OCI-LY1 (cell line): Measurements from ENCODE around the gene GADD45B.
A peak's percentile ranks its signal among the peaks of the same experiment; 100 is the strongest.

Experiments used
- H2AFZ ChIP-seq: fragments of 200-600 bp; sonication (generic), shearing (Covaris generic); 2 replicates; pipeline ENCODE4 v1.6.0; 2014; ENCODE audit warnings: antibody characterized with exemption, mild to moderate bottlenecking, low read length
- H3F3A ChIP-seq: fragments of 200-600 bp; sonication (generic), shearing (Covaris generic); 2 replicates; pipeline ENCODE4 v1.6.0; 2014; ENCODE audit warnings: mild to moderate bottlenecking, antibody characterized with exemption, low read length, moderate library complexity; ENCODE audit not compliant: insufficient read depth
- H3K27ac ChIP-seq: fragments of 200-600 bp; sonication (generic); 2 replicates; pipeline ENCODE4 v1.5.1; 2014; ENCODE audit warnings: low read length, mixed run types, mild to moderate bottlenecking, low read depth; ENCODE audit not compliant: poor library complexity, severe bottlenecking
- H3K27me3 ChIP-seq: fragments of 200-600 bp; sonication (generic); 2 replicates; pipeline ENCODE4 v1.6.0; 2014; ENCODE audit warnings: antibody characterized with exemption, mild to moderate bottlenecking, low read length, moderate library complexity; ENCODE audit not compliant: insufficient read depth
- H3K36me3 ChIP-seq: fragments of 200-600 bp; sonication (generic); 2 replicates; pipeline ENCODE4 v1.6.1; 2014; ENCODE audit warnings: mild to moderate bottlenecking, antibody characterized with exemption, low read length, moderate library complexity, mixed read lengths; ENCODE audit not compliant: insufficient read depth
- H3K4me1 ChIP-seq: fragments of 200-600 bp; sonication (generic); 2 replicates; pipeline ENCODE4 v1.5.1; 2014; ENCODE audit warnings: mild to moderate bottlenecking, low read length, moderate library complexity; ENCODE audit not compliant: insufficient read depth, severe bottlenecking
- H3K4me2 ChIP-seq: fragments of 200-600 bp; sonication (generic), shearing (Covaris generic); 2 replicates; pipeline ENCODE4 v1.6.1; 2014; ENCODE audit warnings: low read length
- H3K4me3 ChIP-seq: fragments of 200-600 bp; sonication (generic); 2 replicates; pipeline ENCODE4 v1.5.1; 2014; ENCODE audit warnings: low read length, low read depth, mild to moderate bottlenecking, mixed read lengths; ENCODE audit not compliant: poor library complexity, severe bottlenecking
- H3K79me2 ChIP-seq: fragments of 200-600 bp; shearing (Covaris generic); 2 replicates; pipeline ENCODE4 v1.6.1; 2016; ENCODE audit warnings: mixed run types, low read length, mixed read lengths; ENCODE audit not compliant: insufficient read depth
- H3K9ac ChIP-seq: fragments of 200-600 bp; sonication (generic), shearing (Covaris generic); 2 replicates; pipeline ENCODE4 v1.6.1; 2014; ENCODE audit warnings: mild to moderate bottlenecking, low read length, mixed read lengths
- H3K9me2 ChIP-seq: fragments of 200-600 bp; sonication (generic), shearing (Covaris generic); 2 replicates; pipeline ENCODE4 v1.6.1; 2014; ENCODE audit warnings: low read depth, mild to moderate bottlenecking, low read length, mixed read lengths
- H3K9me3 ChIP-seq: fragments of 200-600 bp; shearing (Covaris generic); 2 replicates; pipeline ENCODE4 v1.6.1; 2014; ENCODE audit warnings: low read length, mixed read lengths
- H4K20me1 ChIP-seq: fragments of 200-600 bp; sonication (generic), shearing (Covaris generic); 2 replicates; pipeline ENCODE4 v1.6.0; 2016; ENCODE audit warnings: mild to moderate bottlenecking, low read length; ENCODE audit not compliant: insufficient read depth
- CTCF ChIP-seq: fragments of 200-600 bp; sonication (generic), shearing (Covaris generic); IDR thresholded peaks from 2 replicates; pipeline ENCODE4 v1.5.1; 2017; ENCODE audit warnings: mild to moderate bottlenecking, antibody characterized with exemption, low read length, moderate library complexity, mixed read lengths
- EZH2 ChIP-seq: fragments of 200-600 bp; sonication (generic), shearing (Covaris generic); IDR thresholded peaks from 2 replicates; pipeline ENCODE4 v1.8.0; 2017; ENCODE audit warnings: borderline replicate concordance, mixed run types, mild to moderate bottlenecking, antibody characterized with exemption, low read length, moderate library complexity, mixed read lengths

Gene GADD45B

DNA sequence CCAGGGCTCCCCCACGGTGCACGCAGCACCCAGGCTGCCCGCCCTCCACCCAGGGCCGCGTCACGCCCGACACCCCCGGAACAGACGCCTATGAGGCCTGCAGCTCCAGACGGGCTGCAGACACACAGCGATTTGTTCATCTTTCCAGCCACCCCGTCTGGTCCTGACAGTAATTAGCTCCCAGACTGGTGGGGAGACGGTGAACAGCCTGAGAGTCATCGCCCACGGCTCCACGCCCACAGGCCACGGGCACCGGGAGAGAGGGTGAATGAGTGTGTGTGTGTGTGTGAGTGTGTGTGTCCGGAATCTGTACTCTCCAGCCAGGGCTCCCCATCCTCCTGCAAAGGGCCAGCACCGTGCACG lies 18.1 kb downstream of the GADD45B start:
- H3K9ac ChIP-seq: peak overlapping the region; percentile 51; the same call in 1 of the 2 replicates

DNA sequence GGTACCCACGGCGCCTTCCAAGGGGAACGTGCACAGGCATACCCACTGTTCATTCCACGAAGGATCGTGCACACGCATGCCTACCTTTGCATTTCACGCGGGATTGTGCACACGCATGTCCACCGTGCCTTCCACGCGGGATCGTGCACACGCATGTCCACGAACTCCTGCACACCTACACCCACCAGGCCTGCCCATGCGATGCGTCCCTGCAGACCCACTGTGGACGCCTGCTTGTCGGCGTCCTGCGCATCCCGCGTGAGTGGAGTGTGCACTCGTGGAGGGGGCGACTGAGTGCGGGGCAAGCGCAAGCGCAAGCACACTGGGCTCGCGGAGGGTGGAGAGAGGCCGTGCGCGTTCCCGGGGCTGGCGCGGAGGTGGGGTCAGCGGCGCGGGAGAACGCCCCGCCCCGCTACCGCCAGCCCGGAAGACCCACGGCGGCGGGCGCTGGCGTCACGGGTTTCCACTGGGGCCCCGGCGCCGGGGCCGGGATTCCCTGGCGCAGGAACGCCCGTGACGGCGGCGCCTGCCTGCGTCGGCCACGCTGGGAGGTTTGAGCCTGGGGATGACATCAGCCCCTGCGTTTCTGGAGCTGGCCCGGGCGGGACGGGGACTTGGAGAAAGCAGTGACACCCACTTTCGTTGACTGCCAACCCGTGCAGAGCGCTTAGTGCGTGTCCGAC lies 18.7 kb downstream of the GADD45B start:
- Histone ChIP-seq H3K9me3 (no peaks in the 10 kb centered on the region), H3K27me3 (peaks cover 12% of the 10 kb centered on the region; the same call in 1 of the 2 replicates), H2AFZ (no peak overlapping the region), H3K4me2 (peak overlapping the region; percentile 86), H3F3A (no peaks in the 10 kb centered on the region; the same call in 1 of the 2 replicates), H3K4me3 (peak overlapping the region; percentile 67), H3K36me3 (no peaks in the 10 kb centered on the region), H4K20me1 (no peaks in the 10 kb centered on the region), H3K4me1 (peaks cover 37% of the 10 kb centered on the region), H3K79me2 (no peaks in the 10 kb centered on the region), H3K9ac (peak overlapping the region; percentile 51; the same call in 1 of the 2 replicates), H3K9me2 (no peaks in the 10 kb centered on the region), H3K27ac (no peak overlapping the region)
- no peak for TF ChIP-seq CTCF
- TF ChIP-seq EZH2: no peak

More for the DNA sequence above, 18.1 kb downstream of the GADD45B start:
- H3K27me3 ChIP-seq: peaks cover 15% of the 10 kb centered on the region; the same call in 1 of the 2 replicates
- H4K20me1 ChIP-seq: no peaks in the 10 kb centered on the region
- peak overlapping the region; percentile 86 for H3K4me2 ChIP-seq
- H3K4me3 ChIP-seq: peak overlapping the region; percentile 67
- no peaks in the 10 kb centered on the region for H3K36me3 ChIP-seq
- H3K79me2 ChIP-seq: no peaks in the 10 kb centered on the region
- peaks cover 39% of the 10 kb centered on the region for H3K4me1 ChIP-seq
- H3K27ac ChIP-seq: no peak overlapping the region
- H2AFZ ChIP-seq: no peak overlapping the region
- no peaks in the 10 kb centered on the region for H3K9me2 ChIP-seq
- TF ChIP-seq CTCF: no peak
- TF ChIP-seq EZH2: no peak
- H3K9me3 ChIP-seq: no peaks in the 10 kb centered on the region
- H3F3A ChIP-seq: no peaks in the 10 kb centered on the region; the same call in 1 of the 2 replicates

- Histone ChIP-seq H3K4me3 (peak overlapping the region; percentile 67), H4K20me1 (no peaks in the 10 kb centered on the region), H2AFZ (no peak overlapping the region), H3K27ac (no peak overlapping the region), H3K9me3 (no peaks in the 10 kb centered on the region), H3F3A (no peaks in the 10 kb centered on the region; the same call in 1 of the 2 replicates), H3K27me3 (peaks cover 11% of the 10 kb centered on the region; the same call in 1 of the 2 replicates), H3K79me2 (no peaks in the 10 kb centered on the region), H3K4me1 (peaks cover 34% of the 10 kb centered on the region), H3K36me3 (no peaks in the 10 kb centered on the region), H3K9me2 (no peaks in the 10 kb centered on the region), H3K4me2 (peak overlapping the region; percentile 86), H3K9ac (peak overlapping the region; percentile 51; the same call in 1 of the 2 replicates)
- TF ChIP-seq CTCF (no peak), EZH2 (no peak)
These were observed 19.3 kb downstream of the GADD45B start for GRCh38 chr19:2495130-2495641.
